Mesothelial cell of epicardium (in vitro differentiated cells): ENCODE data around the gene FAM241A. TPM values are rescaled to one million over a fixed set of nuclear protein-coding genes. Genes with fewer than 3 reads are reported as not detected.

Source experiments
- DNase-seq, 2 experiments: peaks; one replicate each; pipeline ENCODE4 v3.0.0; 2021; ENCODE audit warnings: low spot score in 2 of 2; ENCODE audit not compliant: unreplicated experiment in 2 of 2
- H3K27ac Mint-ChIP-seq: 2 replicates; pipeline ENCODE4 v1.8.0; 2021; ENCODE audit warnings: mixed read lengths
- H3K27me3 Mint-ChIP-seq: 2 replicates; pipeline ENCODE4 v1.8.0; 2021; ENCODE audit warnings: low read depth, mixed read lengths
- H3K36me3 Mint-ChIP-seq: 2 replicates; pipeline ENCODE4 v1.8.0; 2021; ENCODE audit warnings: mixed read lengths
- H3K4me1 Mint-ChIP-seq: 2 replicates; pipeline ENCODE4 v1.8.0; 2021; ENCODE audit warnings: mixed read lengths
- H3K4me3 Mint-ChIP-seq: 2 replicates; pipeline ENCODE4 v1.8.0; 2021; ENCODE audit warnings: mild to moderate bottlenecking, moderate library complexity, mixed read lengths
- H3K9me3 Mint-ChIP-seq: 2 replicates; pipeline ENCODE4 v1.8.0; 2021; ENCODE audit warnings: mixed read lengths
- CTCF ChIP-seq: fragments of 200-600 bp; sonication (generic); IDR thresholded peaks from one replicate; pipeline ENCODE4 v1.5.0; 2021; ENCODE audit warnings: antibody characterized with exemption; ENCODE audit not compliant: unreplicated experiment
- total RNA-seq: library from RNA; stranded (reverse); gene quantifications from 3 replicates; pipeline ENCODE4 v1.2.1, GENCODE V29; 2021

FAM241A gene
- total RNA-seq, 1 donor from 2014 or later: 0.20 TPM

GRCh38 chr4:112234952-112235609, 89.8 kb downstream of the FAM241A start:
- no peak overlapping the region for H3K4me3 Mint-ChIP-seq
- H3K36me3 Mint-ChIP-seq: no peaks in the 10 kb centered on the region
- no peak overlapping the region for H3K27ac Mint-ChIP-seq
- no peak for DNase-seq
- no peaks in the 10 kb centered on the region for H3K27me3 Mint-ChIP-seq
- H3K9me3 Mint-ChIP-seq: no peaks in the 10 kb centered on the region
- peak; percentile 49 for TF ChIP-seq CTCF
- peaks cover 32% of the 10 kb centered on the region for H3K4me1 Mint-ChIP-seq

- Mint-ChIP-seq H3K36me3 (no peaks in the 10 kb centered on the region), H3K27me3 (no peaks in the 10 kb centered on the region), H3K4me3 (no peak overlapping the region), H3K27ac (no peak overlapping the region), H3K4me1 (peaks cover 30% of the 10 kb centered on the region), H3K9me3 (no peaks in the 10 kb centered on the region)
- DNase-seq: no peak
- TF ChIP-seq CTCF: no peak
Measured at GRCh38 chr4:112236040-112236439, 90.8 kb downstream of the FAM241A start.

GRCh38 chr4:112238833-112239232, 93.6 kb downstream of the FAM241A start:
- Mint-ChIP-seq H3K4me3 (no peak overlapping the region), H3K27ac (no peak overlapping the region), H3K9me3 (no peaks in the 10 kb centered on the region), H3K27me3 (no peaks in the 10 kb centered on the region), H3K4me1 (peaks cover 18% of the 10 kb centered on the region), H3K36me3 (no peaks in the 10 kb centered on the region)
- no peak for DNase-seq
- no peak for TF ChIP-seq CTCF

Other genes with a start within 250 kb of the FAM241A start
- 15.3 to 15.5 TPM (median 15.4 TPM) in 3 replicates for gene AP1AR, start 86.3 kb downstream of the FAM241A start, total RNA-seq
- gene TIFA, start 140.4 kb downstream of the FAM241A start, total RNA-seq: 12.0 to 12.4 TPM (median 12.3 TPM) in 3 replicates
- 25.7 to 26.9 TPM (median 26.3 TPM) in 3 replicates for gene ALPK1, start 151.9 kb downstream of the FAM241A start, total RNA-seq